ENCODE results near the gene TFCP2.

The TFCP2 gene

GRCh38 chr12:51187370-51187987 is 14.5 kb upstream of the TFCP2 start:
- no peak overlapping the region for H3K4me3 ChIP-seq (ENCODE audit: low read depth, low read length)
- H3K27me3 ChIP-seq (replicated peaks), result no peaks in the 10 kb centered on the region
- no peak for DNase-seq
- no peak for TF ChIP-seq CTCF (IDR thresholded peaks at IDR 0.05; ENCODE audit: low read depth, low read length, missing control alignments)
- H3K27ac ChIP-seq, result no peak overlapping the region
- H3K36me3 ChIP-seq (replicated peaks), result no peaks in the 10 kb centered on the region
- in situ Hi-C loops (cut with HindIII; ENCODE audit: low pct_ligation_motif_present, low sequenced_read_pairs), result no loop called here

GRCh38 chr12:51186465-51187085 is 13.6 kb upstream of the TFCP2 start:
- no peak overlapping the region for H3K4me3 ChIP-seq (ENCODE audit: low read depth, low read length)
- in situ Hi-C loops (cut with HindIII; ENCODE audit: low pct_ligation_motif_present, low sequenced_read_pairs), result no loop called here

GRCh38 chr12:51185171-51185717 is 12.3 kb upstream of the TFCP2 start:
- Histone ChIP-seq H3K27ac (no peak overlapping the region), H3K27me3 (replicated peaks) (no peaks in the 10 kb centered on the region), H3K36me3 (replicated peaks) (no peaks in the 10 kb centered on the region), H3K4me3 (ENCODE audit: low read depth, low read length) (no peak overlapping the region)
- no peak for TF ChIP-seq CTCF (IDR thresholded peaks at IDR 0.05; ENCODE audit: low read depth, low read length, missing control alignments)
- in situ Hi-C loops (cut with HindIII; ENCODE audit: low pct_ligation_motif_present, low sequenced_read_pairs), result no loop called here
- DNase-seq, result no peak

More at GRCh38 chr12:51186465-51187085, 13.6 kb upstream of the TFCP2 start:
- no peak for TF ChIP-seq CTCF (IDR thresholded peaks at IDR 0.05; ENCODE audit: low read depth, low read length, missing control alignments)
- Histone ChIP-seq H3K27me3 (replicated peaks) (no peaks in the 10 kb centered on the region), H3K36me3 (replicated peaks) (no peaks in the 10 kb centered on the region), H3K27ac (no peak overlapping the region)
- DNase-seq, result no peak

- no peaks in the 10 kb centered on the region for H3K36me3 ChIP-seq (replicated peaks)
- no peak for TF ChIP-seq CTCF (IDR thresholded peaks at IDR 0.05; ENCODE audit: low read depth, low read length, missing control alignments)
- no peaks in the 10 kb centered on the region for H3K27me3 ChIP-seq (replicated peaks)
- in situ Hi-C loops (cut with HindIII; ENCODE audit: low pct_ligation_motif_present, low sequenced_read_pairs), result no loop called here
- peak; percentile 22 for DNase-seq
- no peak overlapping the region for H3K27ac ChIP-seq
- H3K4me3 ChIP-seq (ENCODE audit: low read depth, low read length), result no peak overlapping the region
These were observed 10.9 kb upstream of the TFCP2 start for GRCh38 chr12:51183816-51184215.

- DNase-seq, result no peak
- no peak overlapping the region for H3K27ac ChIP-seq
- H3K4me3 ChIP-seq (ENCODE audit: low read depth, low read length), result no peak overlapping the region
- H3K27me3 ChIP-seq (replicated peaks), result no peaks in the 10 kb centered on the region
- no peaks in the 10 kb centered on the region for H3K36me3 ChIP-seq (replicated peaks)
- in situ Hi-C loops (cut with HindIII; ENCODE audit: low pct_ligation_motif_present, low sequenced_read_pairs), result no loop called here
- TF ChIP-seq CTCF (IDR thresholded peaks at IDR 0.05; ENCODE audit: low read depth, low read length, missing control alignments), result no peak
These were observed 10.4 kb upstream of the TFCP2 start for GRCh38 chr12:51183349-51183748.
